K562 (cell line): ENCODE data around the gene PIGL. TPM values are rescaled to one million over a fixed set of nuclear protein-coding genes. Genes with fewer than 3 reads are reported as not detected.

Experiments
- ATAC-seq: fragments of 200-7000 bp; cut with Tn5 transposase; 3 replicates; pipeline ENCODE4 v1.9.1; 2020; ENCODE audit warnings: moderate library complexity
- BruUV-seq: library from RNA; stranded (reverse); fragments of 400-500 nt; replicated peaks from 2 replicates; lab custom pipeline; 2021; lab: Mats Ljungman, UMichigan
- CTCF ChIA-PET: fragments of 300-600 bp; formaldehyde crosslinking; extraction: SDS; loops from one replicate; lab custom pipeline; 2021; ENCODE audit warnings: low intra/inter-chr PET ratio; lab: Yijun Ruan, JAX
- POLR2A ChIA-PET: fragments of 300-600, 350-650 bp; sonication (Branson Sonifier 250); formaldehyde crosslinking; extraction: SDS; loops from one replicate; lab custom pipeline; 2021; ENCODE audit warnings: antibody characterized with exemption, inconsistent platforms; lab: Yijun Ruan, JAX
- DNase-seq, 4 experiments: peaks; one replicate each; pipeline versions ENCODE4 v3.0.0 to v3.0.0-alpha.2; 2011 to 2018; ENCODE audit warnings: low spot score in 3 of 4, mixed read lengths in 3 of 4; ENCODE audit errors: extremely low read depth in 1 of 4
- FAIRE-seq: peaks from 2 replicates; lab custom pipeline; 2011; peaks lifted over from hg19 to GRCh38; lab: Jason Lieb, UNC
- H2AFZ ChIP-seq: 2 replicates; pipeline ENCODE4 v1.6.0; 2011; ENCODE audit warnings: low read depth, low read length, control low read depth, inconsistent platforms
- H3K27ac ChIP-seq: fragments of 200-600 bp; 3 replicates; pipeline ENCODE4 v1.8.0; 2011; ENCODE audit warnings: low read depth, mild to moderate bottlenecking, control low read depth, inconsistent platforms, low read length, moderate library complexity, mixed read lengths; ENCODE audit errors: extremely low read depth
- H3K27me3 ChIP-seq, 2 experiments: fragments of 300-600 bp in 1 of 2; 2 replicates in 1 of 2; 3 replicates in 1 of 2; pipeline versions ENCODE4 v1.6.0 to v1.8.0; 2011; ENCODE audit warnings: inconsistent platforms in 2 of 2, low read length in 2 of 2, mild to moderate bottlenecking in 1 of 2, mixed read lengths in 1 of 2, moderate library complexity in 1 of 2; ENCODE audit not compliant: control insufficient read depth in 2 of 2, insufficient read depth in 2 of 2
- H3K36me3 ChIP-seq: fragments of 300-600 bp; 3 replicates; pipeline ENCODE4 v1.8.0; 2011; ENCODE audit warnings: mild to moderate bottlenecking, low read length, inconsistent platforms; ENCODE audit not compliant: control insufficient read depth, insufficient read depth
- H3K4me1 ChIP-seq, 2 experiments: fragments of 200-600 bp in 1 of 2; replicated peaks in 1 of 2; 2 replicates in 1 of 2; 3 replicates in 1 of 2; pipeline versions ENCODE4 v1.5.1 to v1.8.0; 2011; ENCODE audit warnings: inconsistent platforms in 2 of 2, low read length in 2 of 2, mild to moderate bottlenecking in 1 of 2, mixed read lengths in 1 of 2, moderate library complexity in 1 of 2; ENCODE audit not compliant: control insufficient read depth in 2 of 2, insufficient read depth in 2 of 2
- H3K4me2 ChIP-seq: 2 replicates; pipeline ENCODE4 v1.6.1; 2011; ENCODE audit warnings: low read length, control low read depth, inconsistent platforms, mixed read lengths; ENCODE audit not compliant: insufficient read depth
- H3K4me3 ChIP-seq: fragments of 200-600 bp; sonication (generic), shearing (Covaris generic); 2 replicates; pipeline ENCODE4 v1.5.1; 2016; ENCODE audit warnings: control low read depth, inconsistent platforms
- H3K79me2 ChIP-seq: fragments of 200-600 bp; 3 replicates; pipeline ENCODE4 v1.8.0; 2011; ENCODE audit warnings: low read length, inconsistent platforms; ENCODE audit not compliant: control insufficient read depth, insufficient read depth
- H3K9ac ChIP-seq, 2 experiments: 2 replicates each; pipeline versions ENCODE4 v1.6.0 to v1.6.1; 2011; ENCODE audit warnings: low read depth in 2 of 2, low read length in 2 of 2, control low read depth in 1 of 2, inconsistent platforms in 1 of 2, mild to moderate bottlenecking in 1 of 2, mixed read lengths in 1 of 2; ENCODE audit not compliant: insufficient read depth in 1 of 2
- H3K9me1 ChIP-seq: one replicate; pipeline ENCODE4 v1.6.0; 2011; ENCODE audit warnings: inconsistent platforms, mild to moderate bottlenecking, low read length, moderate library complexity; ENCODE audit not compliant: control insufficient read depth, insufficient read depth
- H3K9me3 ChIP-seq: replicated peaks from 2 replicates; pipeline ENCODE4 v1.5.1; 2011; ENCODE audit warnings: low read depth, low read length, inconsistent platforms; ENCODE audit not compliant: control insufficient read depth, insufficient read depth
- H4K20me1 ChIP-seq: replicated peaks from 2 replicates; pipeline ENCODE4 v1.6.1; 2011; ENCODE audit warnings: low read length, inconsistent platforms, mixed read lengths; ENCODE audit not compliant: control insufficient read depth, insufficient read depth
- BCLAF1 ChIP-seq, 2 experiments: fragments of 450-650 bp in 1 of 2; IDR thresholded peaks; 2 replicates each; pipeline ENCODE4 v1.6.1; 2011 to 2017; ENCODE audit warnings: low read depth in 2 of 2, antibody characterized with exemption in 1 of 2, borderline replicate concordance in 1 of 2, low read length in 1 of 2, mild to moderate bottlenecking in 1 of 2, mixed read lengths in 1 of 2; ENCODE audit not compliant: control insufficient read depth in 1 of 2
- DEAF1 ChIP-seq: fragments of 450-650 bp; formaldehyde crosslinking; IDR thresholded peaks from 2 replicates; pipeline ENCODE4 v1.4.0; 2020; ENCODE audit warnings: mild to moderate bottlenecking, moderate library complexity
- DLX4 ChIP-seq: fragments of 250-450 bp; sonication (Bioruptor Pico); IDR thresholded peaks from 2 replicates; pipeline ENCODE4 v1.6.1; 2021; ENCODE audit warnings: mild to moderate bottlenecking
- MAFF ChIP-seq: IDR thresholded peaks from 2 replicates; pipeline ENCODE4 v1.6.1; 2012; ENCODE audit warnings: low read length, improper control_type of control experiment
- POLR2H ChIP-seq: IDR thresholded peaks from 2 replicates; pipeline ENCODE4 v1.6.1; 2016; ENCODE audit warnings: missing genetic modification characterization, low read depth, mild to moderate bottlenecking, control low read depth, missing compliant biosample characterization, moderate library complexity
- RNF2 ChIP-seq: sonication (generic); IDR thresholded peaks from 2 replicates; pipeline ENCODE4 v1.6.1; 2016
- SOX6 ChIP-seq: fragments of 450-650 bp; IDR thresholded peaks from 2 replicates; pipeline ENCODE4 v1.6.1; 2014; ENCODE audit warnings: mild to moderate bottlenecking
- THAP7 ChIP-seq: fragments of 250-450 bp; sonication (Bioruptor Pico); IDR thresholded peaks from 2 replicates; pipeline ENCODE4 v1.5.0; 2021
- ZNF133 ChIP-seq: fragments of 250-450 bp; sonication (Bioruptor Pico); IDR thresholded peaks from 2 replicates; pipeline ENCODE4 v1.4.0; 2020; ENCODE audit warnings: mild to moderate bottlenecking
- WGBS: fragments of 100-300 bp; shearing (Covaris generic); methylation state at CpG from one replicate; pipeline ENCODE4 v1.1.6; 2016; ENCODE audit warnings: low coverage, mixed read lengths; ENCODE audit not compliant: insufficient coverage; ENCODE audit errors: missing lambda C conversion rate; 5-methylcytosine and 5-hydroxymethylcytosine counted together
- in situ Hi-C: fragments of 300-500 bp; cut with MboI; formaldehyde crosslinking; loops from 4 replicates; pipeline ENCODE4 v1.15.0; 2018; ENCODE audit warnings: inconsistent platforms, mixed read lengths
- intact Hi-C: fragments of 100-400 bp; cut with micrococcal nuclease; formaldehyde crosslinking; loops from 2 replicates; pipeline ENCODE4 v1.14.2; 2022
- polyA plus RNA-seq, 8 experiments: library from polyadenylated mRNA; depleted of rRNA in 4 of 8; stranded (reverse) in 5 of 8; unstranded in 3 of 8; fragments of >200 nt; fragmentation: Nextera tagmentation in 2 of 8; fragmentation: Illumina TruSeq in 1 of 8; extraction: Ambion mirVana in 2 of 8; extraction: Trizol in 1 of 8; gene quantifications; 2 replicates each; pipeline versions ENCODE4 v1.2.1 to v1.2.3, GENCODE V29; 2011 to 2014; ENCODE audit warnings: inconsistent platforms in 1 of 8, missing spikeins in 1 of 8
- total RNA-seq, 7 experiments: library from RNA; depleted of rRNA in 6 of 7; stranded (reverse); fragments of >200 nt in 6 of 7; fragmentation: Illumina TruSeq in 2 of 7; extraction: Trizol in 2 of 7; gene quantifications; 2 replicates each; pipeline versions ENCODE4 v1.2.1 to v1.2.3, GENCODE V29; 2011 to 2021; ENCODE audit warnings: low replicate concordance in 1 of 7

The PIGL gene
- total and polyA plus RNA-seq, 9 of the 15 experiments (the other 6 are each of a cell fraction or from before 2014, with no cell fraction given): 19.9 to 55.3 (median 29.6) TPM

GRCh38 chr17:16328997-16329396 lies 112.0 kb downstream of the PIGL start:
- BruUV-seq: no TSS peak
- Histone ChIP-seq H3K9ac (no peak overlapping the region; a peak in 1 of 4 replicates), H3K4me1 (no peaks in the 10 kb centered on the region; a peak in 1 of 5 replicates), H3K79me2 (no peaks in the 10 kb centered on the region), H2AFZ (no peak overlapping the region), H3K27ac (no peak overlapping the region), H3K27me3 (no peaks in the 10 kb centered on the region), H3K4me2 (no peak overlapping the region), H4K20me1 (no peaks in the 10 kb centered on the region), H3K36me3 (peaks cover 5% of the 10 kb centered on the region; the same call in 1 of the 3 replicates), H3K9me1 (no peaks in the 10 kb centered on the region), H3K4me3 (no peak overlapping the region), H3K9me3 (no peaks in the 10 kb centered on the region)
- ChIA-PET POLR2A (no interaction called here), CTCF (no interaction called here)
- in situ Hi-C loops: no loop called here
- TF ChIP-seq DEAF1 (CRISPR knock-in tag) (no peak), SOX6 (no peak), DLX4 (CRISPR knock-in tag) (no peak), THAP7 (CRISPR knock-in tag) (no peak), MAFF (no peak), POLR2H (tag) (no peak), RNF2 (no peak), BCLAF1 (IDR thresholded peaks at IDR 0.05; ENCODE audit: borderline replicate concordance in 1 of 2, control insufficient read depth in 1 of 2, low read depth in 2 of 2, low read length in 1 of 2) (no peak), ZNF133 (CRISPR knock-in tag) (no peak)
- DNase-seq (no peak), FAIRE-seq (no peak), ATAC-seq (peak; percentile 33; the same call in 1 of the 3 replicates)
- intact Hi-C loops: no loop called here
- 8% methylated on average over 1 of the region's 1 CpG for WGBS
